Stimulated activated CD8-positive, alpha-beta memory T cell treated with anti-CD3 and anti-CD28 coated beads, Interleukin-15, amount 100 ng/mL, for 48 hours (primary cell): Measurements from ENCODE around the gene XDH.

Source experiments
- DNase-seq, 2 donors: peaks; one replicate each; pipeline ENCODE4 v3.0.0-alpha.2; 2020; ENCODE audit warnings: low read depth in 2 of 2

XDH gene

GRCh38 chr2:31414601-31415241, at the start of gene XDH:
Gene XDH, minus strand, starts transcription at chr2:31414742. Its CDS starts 76 bp downstream, at chr2:31414666.
- no peak for DNase-seq

- DNase-seq: no peak
These were observed 43.1 kb upstream of the XDH start for GRCh38 chr2:31457651-31458050.

GRCh38 chr2:31446848-31447247, 32.3 kb upstream of the XDH start:
- no peak for DNase-seq

DNA sequence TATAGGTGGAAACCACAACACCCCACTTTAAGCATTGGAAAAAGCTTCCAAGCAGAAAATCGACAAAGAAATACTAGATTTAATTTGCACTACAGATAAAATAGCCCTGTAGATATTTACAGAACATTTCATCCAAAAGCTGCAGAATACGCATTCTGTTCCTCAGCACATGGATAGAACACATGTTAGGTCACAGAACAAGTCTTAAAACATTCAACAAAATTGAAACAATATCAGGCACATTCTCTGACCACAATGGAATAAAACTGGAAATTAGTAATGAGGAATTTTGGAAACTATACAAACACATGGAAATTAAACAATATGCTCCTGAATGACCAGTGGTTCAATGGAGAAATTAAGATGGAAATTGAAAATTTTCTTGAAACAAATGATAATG, 27.8 kb upstream of the XDH start:
- DNase-seq: no peak

DNA sequence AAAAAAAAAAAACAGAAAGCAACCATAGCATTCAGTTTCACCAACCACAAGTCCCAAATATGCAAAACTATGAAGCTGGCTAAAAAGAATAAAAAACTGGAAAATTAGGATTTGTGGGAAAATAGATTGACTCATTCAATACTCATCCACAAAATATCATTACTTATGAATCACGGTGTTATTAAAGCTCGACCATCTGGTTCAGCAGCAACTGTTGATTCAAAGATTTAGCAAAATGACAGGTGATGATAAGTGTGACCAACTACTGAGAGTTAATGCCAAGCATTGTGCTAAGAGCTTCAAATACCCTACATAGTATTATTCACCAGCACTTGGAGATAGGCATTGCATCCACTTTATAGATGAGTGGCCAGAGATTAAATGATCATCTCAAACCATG, 26.2 kb upstream of the XDH start:
- no peak for DNase-seq

DNA sequence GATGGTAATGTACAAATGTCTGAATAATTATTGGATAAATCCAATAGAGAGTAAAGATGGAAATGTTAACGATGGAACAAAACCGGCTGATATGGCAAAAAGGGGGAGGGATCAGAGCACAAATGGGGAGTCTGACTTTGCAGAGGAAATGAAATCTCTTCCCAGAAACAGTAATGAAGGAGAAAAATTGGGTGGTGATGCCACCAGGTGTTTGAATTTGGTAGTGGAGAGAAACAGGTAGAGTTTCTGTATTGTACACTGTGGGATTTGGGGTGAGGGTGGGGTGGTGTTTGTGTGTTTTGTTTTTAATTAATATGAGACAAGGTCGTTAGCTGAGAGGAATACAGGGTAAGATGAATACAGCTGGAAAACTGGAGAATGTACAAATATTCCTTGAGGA, 20.4 kb upstream of the XDH start:
- no peak for DNase-seq

DNA sequence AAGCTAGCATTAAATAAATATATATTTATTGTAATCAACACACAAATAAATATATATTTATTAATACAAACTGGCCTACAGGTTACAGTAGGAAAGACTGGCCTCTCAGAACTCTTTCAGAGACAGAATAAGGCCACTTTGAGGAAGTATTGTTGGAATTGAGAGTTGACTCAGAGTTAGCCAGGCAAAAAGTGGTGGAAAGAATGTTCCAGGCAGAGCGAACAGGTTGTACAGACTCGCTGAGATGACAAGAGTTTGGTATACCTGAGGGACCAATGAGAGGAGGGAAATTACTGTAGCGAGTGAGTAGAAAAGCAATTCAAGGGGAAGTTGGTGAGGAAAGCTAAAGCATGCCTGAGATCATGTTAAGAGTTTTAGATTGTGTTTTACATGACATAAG, 19.0 kb upstream of the XDH start:
- DNase-seq: no peak

- DNase-seq: no peak
These were observed 16.1 kb upstream of the XDH start for GRCh38 chr2:31430439-31431165.

DNA sequence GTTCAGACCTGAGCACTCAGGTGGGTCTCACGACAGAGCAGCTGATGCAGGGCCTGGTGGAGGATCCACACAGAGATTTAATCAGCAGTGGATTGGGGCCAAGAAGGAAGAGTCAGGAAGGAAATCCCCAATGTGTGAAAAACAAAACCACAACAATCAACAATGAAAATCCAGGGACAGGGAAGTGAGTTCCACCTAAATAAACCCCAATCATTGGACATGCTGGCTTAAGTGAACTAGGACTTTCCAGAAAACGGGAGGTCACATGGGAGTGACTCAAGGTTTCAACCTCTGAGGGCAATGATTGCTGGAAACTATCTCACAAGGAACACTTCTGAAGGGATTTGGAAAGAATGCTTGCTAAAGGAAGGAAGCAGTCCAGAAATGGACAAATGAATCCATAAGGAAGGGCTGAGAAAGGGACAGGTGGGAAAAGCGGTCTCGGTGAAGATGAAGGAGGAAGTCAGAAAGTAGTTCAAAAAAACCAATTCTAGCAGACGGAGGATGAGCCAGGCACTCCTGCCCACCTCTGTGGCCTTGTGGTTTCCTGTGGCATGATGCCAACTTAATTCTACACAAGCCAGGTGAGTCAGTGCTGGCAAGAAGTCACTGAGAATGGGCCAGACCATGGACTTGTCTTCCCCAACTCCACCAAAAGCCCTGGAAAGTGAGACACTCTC, 15.4 kb upstream of the XDH start:
- DNase-seq: peak; percentile 22 to 28

DNA sequence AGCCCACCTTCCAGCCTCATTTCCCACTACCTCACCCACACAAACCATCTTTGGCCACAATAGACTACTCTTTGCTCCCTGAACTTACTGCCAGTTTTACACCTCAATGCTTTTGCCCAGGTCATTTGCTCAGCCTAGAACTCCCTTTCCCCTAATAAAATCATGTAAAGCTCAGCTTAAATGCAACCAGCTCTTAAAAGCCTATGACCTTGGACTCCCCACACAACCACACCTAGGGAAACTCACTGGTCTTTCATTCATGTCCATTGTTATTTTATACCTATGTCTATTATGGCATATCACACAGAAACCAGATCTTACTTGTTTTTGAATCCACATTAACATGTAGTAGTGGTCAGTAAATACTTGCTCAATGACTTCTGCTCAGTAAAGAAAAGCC, 14.5 kb upstream of the XDH start:
- DNase-seq: no peak

DNA sequence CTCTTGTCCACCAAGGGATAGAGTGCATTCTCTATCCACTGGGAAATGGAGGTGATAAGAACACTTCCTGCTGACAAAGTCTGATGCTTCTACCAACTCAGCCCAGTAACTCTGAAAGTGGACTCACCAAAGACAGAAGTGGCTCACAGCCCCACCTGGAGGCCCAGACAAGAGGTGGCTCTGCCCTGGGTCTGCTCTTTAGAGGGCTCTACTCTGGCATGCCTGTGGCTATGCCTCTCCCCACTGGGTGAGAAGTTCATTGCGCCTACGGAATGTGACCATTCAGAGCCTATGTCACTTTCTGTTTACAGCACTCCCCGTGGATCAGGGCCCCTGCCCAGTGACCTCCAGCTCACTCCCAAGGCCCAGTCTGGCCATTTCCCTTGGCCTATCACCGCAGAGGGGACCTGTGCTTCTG, 13.5 kb upstream of the XDH start:
- no peak for DNase-seq

DNA sequence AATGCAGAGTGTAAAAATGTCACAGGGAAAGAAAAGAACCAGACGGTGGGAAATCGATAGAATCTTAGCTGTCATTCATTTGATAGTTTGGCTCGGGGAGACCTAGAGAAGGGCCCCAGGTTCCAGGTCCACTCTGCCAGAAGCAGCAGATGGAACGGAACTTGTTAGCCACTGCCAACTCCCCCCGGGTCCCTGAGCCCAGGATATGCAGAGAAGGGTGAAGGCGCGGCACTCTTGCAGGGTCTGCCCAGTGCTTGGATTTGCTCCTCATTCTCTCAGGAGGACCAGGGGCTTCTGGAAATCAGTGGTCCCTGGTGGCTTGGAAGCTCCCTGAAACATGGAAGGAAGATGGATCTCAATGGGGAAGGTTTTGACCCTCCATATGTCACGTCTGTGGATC, 11.6 kb upstream of the XDH start:
- no peak for DNase-seq

DNA sequence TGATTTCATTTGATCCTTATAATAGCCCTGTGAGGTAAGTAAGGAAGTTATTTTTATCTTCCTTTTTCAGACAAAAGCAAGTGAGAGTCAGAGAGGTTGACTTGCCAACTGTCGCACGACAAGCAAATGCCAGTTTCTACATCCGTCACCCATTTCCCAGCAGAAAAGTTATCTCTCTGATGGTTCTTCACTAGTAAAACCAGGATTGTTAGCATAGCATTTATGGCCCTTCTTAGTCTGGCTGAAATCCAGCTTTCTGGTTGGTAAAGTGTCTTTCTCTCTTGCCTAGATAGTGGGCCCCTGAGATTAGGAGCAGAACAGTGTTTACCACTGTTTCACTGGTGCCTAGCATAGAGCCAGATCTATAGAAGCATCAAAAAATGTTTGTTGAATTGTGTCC, 7.1 kb upstream of the XDH start:
- no peak for DNase-seq

- DNase-seq: no peak
These were observed 6.4 kb upstream of the XDH start for GRCh38 chr2:31420936-31421335.

- DNase-seq: no peak
These were observed 4.8 kb upstream of the XDH start for GRCh38 chr2:31419386-31419785.

DNA sequence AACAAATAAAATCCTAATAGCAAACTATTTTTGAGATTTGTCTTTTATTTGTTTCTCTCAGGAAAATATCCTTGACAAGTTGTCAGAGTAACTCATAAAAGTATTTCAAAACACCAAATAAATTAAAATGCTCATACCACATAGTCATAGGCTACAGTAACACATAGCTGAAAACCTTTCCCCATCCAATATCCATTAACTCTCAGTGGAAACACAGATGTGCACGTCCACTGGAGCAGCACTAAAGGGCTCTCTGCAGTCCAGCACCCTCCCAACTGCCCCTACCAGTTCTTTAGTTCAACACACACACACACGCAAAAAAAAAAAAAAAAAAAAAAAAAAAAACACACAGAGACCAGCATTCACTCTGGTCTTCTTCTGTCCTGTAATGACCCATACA, 879 bp upstream of the XDH start:
- no peak for DNase-seq

GRCh38 chr2:31413862-31414550, 536 bp downstream of the XDH start:
- no peak for DNase-seq

- no peak for DNase-seq
These were observed 1.5 kb downstream of the XDH start for GRCh38 chr2:31413025-31413424.

DNA sequence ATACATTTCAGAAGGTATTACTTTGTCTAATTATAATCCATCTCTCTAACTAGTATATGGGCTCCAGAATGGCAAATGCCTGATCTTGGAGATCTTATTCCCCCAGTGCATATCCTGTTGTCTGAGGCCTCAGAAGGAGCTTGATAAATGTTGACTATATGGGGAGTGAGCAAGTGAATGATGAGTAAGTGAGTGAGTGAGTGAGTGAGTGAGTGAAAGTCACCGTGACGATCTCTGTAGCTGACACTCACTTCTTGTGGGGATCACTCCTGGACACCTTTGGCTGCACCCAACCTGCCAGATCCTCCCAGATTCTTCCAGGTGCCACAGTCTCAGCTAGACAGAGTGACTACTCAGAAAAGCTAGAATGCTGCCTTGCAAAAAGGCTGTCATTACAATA, 2.8 kb downstream of the XDH start:
- no peak for DNase-seq

GRCh38 chr2:31406593-31407385, 7.8 kb downstream of the XDH start:
- DNase-seq: no peak

GRCh38 chr2:31404827-31405226, 9.7 kb downstream of the XDH start:
- DNase-seq: no peak

- no peak for DNase-seq
These were observed 10.2 kb downstream of the XDH start for GRCh38 chr2:31404302-31404701.
